ENCODE data around the gene GSTA3. TPM values are rescaled to one million over a fixed set of nuclear protein-coding genes. Genes with fewer than 3 reads are reported as not detected.
A peak's percentile ranks its signal among the peaks of the same experiment; 100 is the strongest.

GSTA3 gene
- total RNA-seq, 1 experiment from 2014 or later = not detected

DNA sequence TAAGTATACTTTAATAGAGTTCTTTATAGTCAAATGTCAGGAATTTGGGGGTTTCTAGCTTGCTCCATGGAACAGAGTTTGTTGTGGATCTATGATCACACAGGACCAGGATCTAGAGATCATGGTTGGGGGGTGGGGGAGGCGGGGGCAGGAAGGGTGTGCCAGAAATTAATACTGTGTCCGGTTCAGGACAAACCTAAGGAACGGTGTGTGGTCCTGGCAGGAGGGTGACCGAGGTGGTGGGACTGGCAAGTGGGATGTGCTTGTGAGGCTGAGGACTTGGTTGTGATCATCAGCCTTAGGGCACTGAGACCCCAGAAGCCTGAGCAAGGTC, 27.9 kb downstream of the GSTA3 start:
- ChIA-PET POLR2A (no interaction called here), CTCF (no interaction called here)
- in situ Hi-C loops (cut with HindIII; ENCODE audit: low pct_unique_long_range_greater_than_20kb, low sequenced_read_pairs) (no loop called here), intact Hi-C loops (cut with micrococcal nuclease; ENCODE audit: unreplicated experiment) (no loop called here)
- Histone ChIP-seq H3K4me3 (ENCODE audit: low read depth in 2 of 2, low read length in 2 of 2) (peak overlapping the region; percentile 66 to 70), H3K27ac (ENCODE audit: low read length) (no peak overlapping the region), H3K4me1 (ENCODE audit: control insufficient read depth, insufficient read depth, low read length) (no peaks in the 10 kb centered on the region), H3K27me3 (ENCODE audit: control insufficient read depth, insufficient read depth, low read length) (no peaks in the 10 kb centered on the region), H3K36me3 (ENCODE audit: control insufficient read depth, insufficient read depth, low read length) (no peaks in the 10 kb centered on the region), H3K9me3 (ENCODE audit: control insufficient read depth, insufficient read depth, low read depth, low read length) (no peaks in the 10 kb centered on the region)
- no TSS peak for BruUV-seq (replicated peaks)
- DNase-seq (ENCODE audit: low read depth, low spot score) (no peak), ATAC-seq (peak; percentile 28)
- TF ChIP-seq, protein P1, sequence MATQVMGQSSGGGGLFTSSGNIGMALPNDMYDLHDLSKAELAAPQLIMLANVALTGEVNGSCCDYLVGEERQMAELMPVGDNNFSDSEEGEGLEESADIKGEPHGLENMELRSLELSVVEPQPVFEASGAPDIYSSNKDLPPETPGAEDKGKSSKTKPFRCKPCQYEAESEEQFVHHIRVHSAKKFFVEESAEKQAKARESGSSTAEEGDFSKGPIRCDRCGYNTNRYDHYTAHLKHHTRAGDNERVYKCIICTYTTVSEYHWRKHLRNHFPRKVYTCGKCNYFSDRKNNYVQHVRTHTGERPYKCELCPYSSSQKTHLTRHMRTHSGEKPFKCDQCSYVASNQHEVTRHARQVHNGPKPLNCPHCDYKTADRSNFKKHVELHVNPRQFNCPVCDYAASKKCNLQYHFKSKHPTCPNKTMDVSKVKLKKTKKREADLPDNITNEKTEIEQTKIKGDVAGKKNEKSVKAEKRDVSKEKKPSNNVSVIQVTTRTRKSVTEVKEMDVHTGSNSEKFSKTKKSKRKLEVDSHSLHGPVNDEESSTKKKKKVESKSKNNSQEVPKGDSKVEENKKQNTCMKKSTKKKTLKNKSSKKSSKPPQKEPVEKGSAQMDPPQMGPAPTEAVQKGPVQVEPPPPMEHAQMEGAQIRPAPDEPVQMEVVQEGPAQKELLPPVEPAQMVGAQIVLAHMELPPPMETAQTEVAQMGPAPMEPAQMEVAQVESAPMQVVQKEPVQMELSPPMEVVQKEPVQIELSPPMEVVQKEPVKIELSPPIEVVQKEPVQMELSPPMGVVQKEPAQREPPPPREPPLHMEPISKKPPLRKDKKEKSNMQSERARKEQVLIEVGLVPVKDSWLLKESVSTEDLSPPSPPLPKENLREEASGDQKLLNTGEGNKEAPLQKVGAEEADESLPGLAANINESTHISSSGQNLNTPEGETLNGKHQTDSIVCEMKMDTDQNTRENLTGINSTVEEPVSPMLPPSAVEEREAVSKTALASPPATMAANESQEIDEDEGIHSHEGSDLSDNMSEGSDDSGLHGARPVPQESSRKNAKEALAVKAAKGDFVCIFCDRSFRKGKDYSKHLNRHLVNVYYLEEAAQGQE (IDR thresholded peaks at IDR 0.05; ENCODE audit: insufficient read depth in 1 of 2, low read depth in 2 of 2, low read length in 1 of 2) = no peak

DNA sequence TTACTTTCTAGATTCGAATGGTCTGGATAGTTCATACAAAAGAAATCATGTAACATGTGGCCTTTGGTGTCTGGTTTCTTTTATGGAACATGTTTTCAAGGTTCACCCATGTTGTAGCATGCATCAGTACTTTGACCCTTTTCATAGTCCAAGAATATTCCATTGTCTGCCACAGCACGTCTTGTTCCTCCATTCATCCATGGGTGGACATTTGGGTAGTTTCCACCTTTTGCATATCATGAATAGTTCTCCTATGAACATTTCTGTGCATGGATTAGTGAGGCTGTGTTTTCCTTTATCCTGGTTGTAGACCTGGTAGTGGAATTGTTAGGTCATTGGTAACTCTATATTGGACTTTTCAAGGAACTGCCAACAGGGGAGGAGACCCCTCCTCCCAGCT, 31.7 kb downstream of the GSTA3 start:
- POLR2A ChIA-PET = no interaction called here
- Histone ChIP-seq H3K36me3 (ENCODE audit: control insufficient read depth, insufficient read depth, low read length) (no peaks in the 10 kb centered on the region), H3K27ac (ENCODE audit: low read length) (no peak overlapping the region), H3K4me3 (ENCODE audit: low read depth in 2 of 2, low read length in 2 of 2) (no peak overlapping the region), H3K27me3 (ENCODE audit: control insufficient read depth, insufficient read depth, low read length) (no peaks in the 10 kb centered on the region), H3K4me1 (ENCODE audit: control insufficient read depth, insufficient read depth, low read length) (no peaks in the 10 kb centered on the region), H3K9me3 (ENCODE audit: control insufficient read depth, insufficient read depth, low read depth, low read length) (no peaks in the 10 kb centered on the region)
- no TSS peak for BruUV-seq (replicated peaks)
- no peak for TF ChIP-seq SIN3A (IDR thresholded peaks at IDR 0.05; ENCODE audit: borderline replicate concordance, insufficient read depth, low read depth, low read length)
- TF ChIP-seq TCF7L2 (IDR thresholded peaks at IDR 0.05; ENCODE audit: low read depth, low read length) = no peak
- TF ChIP-seq, protein P1 (IDR thresholded peaks at IDR 0.05; ENCODE audit: insufficient read depth in 1 of 2, low read depth in 2 of 2, low read length in 1 of 2) = no peak
- TF ChIP-seq POLR2AphosphoS5 (IDR thresholded peaks at IDR 0.05; ENCODE audit: low read depth, low read length) = no peak
- TF ChIP-seq, protein P2, sequence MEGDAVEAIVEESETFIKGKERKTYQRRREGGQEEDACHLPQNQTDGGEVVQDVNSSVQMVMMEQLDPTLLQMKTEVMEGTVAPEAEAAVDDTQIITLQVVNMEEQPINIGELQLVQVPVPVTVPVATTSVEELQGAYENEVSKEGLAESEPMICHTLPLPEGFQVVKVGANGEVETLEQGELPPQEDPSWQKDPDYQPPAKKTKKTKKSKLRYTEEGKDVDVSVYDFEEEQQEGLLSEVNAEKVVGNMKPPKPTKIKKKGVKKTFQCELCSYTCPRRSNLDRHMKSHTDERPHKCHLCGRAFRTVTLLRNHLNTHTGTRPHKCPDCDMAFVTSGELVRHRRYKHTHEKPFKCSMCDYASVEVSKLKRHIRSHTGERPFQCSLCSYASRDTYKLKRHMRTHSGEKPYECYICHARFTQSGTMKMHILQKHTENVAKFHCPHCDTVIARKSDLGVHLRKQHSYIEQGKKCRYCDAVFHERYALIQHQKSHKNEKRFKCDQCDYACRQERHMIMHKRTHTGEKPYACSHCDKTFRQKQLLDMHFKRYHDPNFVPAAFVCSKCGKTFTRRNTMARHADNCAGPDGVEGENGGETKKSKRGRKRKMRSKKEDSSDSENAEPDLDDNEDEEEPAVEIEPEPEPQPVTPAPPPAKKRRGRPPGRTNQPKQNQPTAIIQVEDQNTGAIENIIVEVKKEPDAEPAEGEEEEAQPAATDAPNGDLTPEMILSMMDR (IDR thresholded peaks at IDR 0.05) = no peak
- ATAC-seq (no peak), DNase-seq (ENCODE audit: low read depth, low spot score) (no peak)
- intact Hi-C loops (cut with micrococcal nuclease; ENCODE audit: unreplicated experiment) (no loop called here), in situ Hi-C loops (cut with HindIII; ENCODE audit: low pct_unique_long_range_greater_than_20kb, low sequenced_read_pairs) (no loop called here)
- CTCF ChIA-PET = no interaction called here
